ENCODE data around the gene MYO10.
A peak's percentile ranks its signal among the peaks of the same experiment; 100 is the strongest.
"Not testable (repeated sequence)": the region's sequence is repeated elsewhere in the genome, so short reads cannot be mapped to it uniquely, and the experiment has no call there.

Gene MYO10

DNA sequence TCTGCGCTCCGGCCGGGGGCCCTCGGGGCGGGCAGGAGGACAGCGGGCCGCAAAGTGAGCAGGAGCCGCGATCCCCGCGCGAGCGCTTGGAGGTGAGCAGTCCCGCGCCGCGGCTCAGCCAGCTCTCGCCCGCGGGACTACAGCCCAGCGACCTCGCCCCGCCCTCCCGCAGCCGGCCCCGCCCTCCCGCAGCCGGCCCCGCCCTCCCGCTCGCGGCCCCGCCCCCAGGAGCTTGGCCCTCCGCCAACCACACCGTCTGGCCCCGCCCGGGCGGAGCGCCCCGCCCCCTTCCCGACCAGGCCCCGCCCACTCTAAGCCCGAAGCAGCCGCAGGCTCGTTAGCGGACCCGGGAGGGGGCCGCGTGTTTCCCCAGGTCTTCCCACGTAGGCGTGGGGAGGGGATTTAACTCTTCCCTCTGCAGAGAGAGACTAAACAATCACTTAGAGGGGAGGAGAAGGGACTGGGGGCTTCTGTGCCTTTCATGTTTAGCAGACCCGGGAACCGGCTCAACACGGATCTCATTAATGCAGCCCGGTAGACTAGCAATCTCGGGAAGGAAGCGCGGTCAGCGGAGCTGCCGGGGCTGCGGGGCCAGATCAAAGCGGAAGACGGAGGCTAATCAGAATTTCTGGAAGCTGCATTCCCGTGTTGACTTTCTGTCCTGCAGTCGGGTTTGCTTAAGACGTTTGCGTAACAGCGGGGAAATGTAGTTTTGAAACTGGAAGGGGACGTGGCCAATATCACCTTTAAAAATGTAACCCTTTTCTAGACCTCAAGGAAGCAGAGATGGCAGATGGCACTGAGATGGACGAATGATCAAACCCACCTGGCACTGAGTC, at the start of gene MYO10:
Gene MYO10 (minus strand): TSS at position 139 of the 839 bp plus-strand sequence. CDS start 480 bp downstream, outside the sequence.
- peak; percentile 92 for DNase-seq

DNA sequence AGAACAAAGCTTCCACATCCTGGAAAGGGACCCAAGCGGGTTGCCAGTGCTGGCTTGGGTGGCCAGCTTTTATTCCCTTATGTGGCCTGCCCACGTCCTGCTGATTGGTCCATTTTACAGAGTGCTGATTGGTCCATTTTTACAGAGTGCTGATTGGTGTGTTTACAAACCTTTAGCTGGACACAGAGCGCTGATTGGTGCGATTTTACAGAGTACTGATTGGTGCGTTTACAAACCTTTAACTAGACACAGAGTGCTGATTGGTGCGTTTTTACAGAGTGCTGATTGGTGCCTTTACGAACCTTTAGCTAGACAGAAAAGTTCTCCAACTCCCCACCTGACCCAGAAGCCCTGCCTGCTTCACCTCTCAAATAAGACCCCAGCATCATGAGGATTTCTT, 49.2 kb upstream of the MYO10 start:
- DNase-seq: not testable (repeated sequence)

DNA sequence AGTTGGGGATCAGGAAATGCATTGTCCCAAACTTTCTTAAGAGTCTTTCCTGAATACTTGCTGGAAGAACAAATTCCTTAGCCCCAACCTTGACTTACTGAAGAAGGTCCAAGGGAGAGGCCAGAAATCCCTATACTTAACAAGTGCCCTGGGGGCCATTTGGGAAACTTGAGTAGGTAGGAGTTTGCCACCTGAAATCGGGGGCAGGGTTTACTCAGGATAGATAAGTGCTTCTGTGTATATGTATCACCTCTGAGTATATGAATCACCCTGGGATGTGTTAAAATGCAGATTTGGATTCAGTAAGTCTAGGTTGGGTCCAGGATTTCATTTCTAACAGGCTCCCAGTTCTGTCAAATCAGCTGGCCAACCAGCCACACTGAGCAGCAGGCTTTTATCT, 47.9 kb upstream of the MYO10 start:
- no peak for DNase-seq

DNA sequence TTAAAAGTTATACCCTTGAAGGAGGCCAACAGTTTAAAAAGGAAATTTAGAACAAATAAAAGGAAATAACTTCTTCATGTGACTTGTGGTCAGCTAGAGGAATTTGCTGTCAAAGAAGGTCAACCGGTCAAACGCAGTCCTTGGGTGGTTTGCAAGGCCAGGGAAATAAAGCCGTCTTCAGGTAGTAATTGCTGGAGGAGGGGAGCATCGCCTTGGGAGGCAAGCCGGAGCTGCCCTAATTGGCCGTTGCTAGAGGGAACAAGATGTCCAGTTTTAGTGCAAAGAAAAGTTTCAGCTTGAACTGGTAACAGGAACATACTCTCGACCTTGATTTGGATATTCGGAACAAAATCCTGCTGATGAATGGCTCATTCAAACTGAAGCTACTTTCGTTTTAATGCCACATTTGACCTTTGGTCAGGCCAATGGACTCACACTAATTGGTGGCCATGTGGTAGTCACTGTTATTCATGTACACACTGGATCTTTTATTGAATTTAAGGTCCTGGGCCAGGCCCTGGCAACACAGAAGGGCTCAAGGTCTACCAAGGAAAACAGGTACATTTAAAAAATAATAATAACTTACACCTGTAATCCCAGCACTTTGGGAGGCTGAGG, 47.0 kb upstream of the MYO10 start:
- DNase-seq: no peak

DNA sequence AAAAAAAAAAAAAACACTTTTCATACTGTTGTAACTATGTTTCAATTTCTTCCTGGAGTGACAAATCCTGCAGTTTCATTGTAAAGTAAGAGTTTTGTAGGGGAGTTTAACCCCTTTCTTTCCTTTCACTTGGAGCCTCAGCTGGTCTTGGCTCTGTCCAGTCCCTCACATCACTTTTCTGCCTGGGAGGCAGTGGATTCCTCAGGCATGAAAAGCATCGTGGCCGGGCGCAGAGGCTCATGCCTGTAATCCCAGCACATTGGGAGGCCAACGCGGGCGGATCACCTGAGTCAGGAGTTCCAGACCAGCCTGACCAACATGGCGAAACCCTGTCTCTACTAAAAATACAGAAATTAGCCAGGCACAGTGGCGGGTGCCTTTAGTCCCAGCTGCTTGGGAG, 45.6 kb upstream of the MYO10 start:
- no peak for DNase-seq

DNA sequence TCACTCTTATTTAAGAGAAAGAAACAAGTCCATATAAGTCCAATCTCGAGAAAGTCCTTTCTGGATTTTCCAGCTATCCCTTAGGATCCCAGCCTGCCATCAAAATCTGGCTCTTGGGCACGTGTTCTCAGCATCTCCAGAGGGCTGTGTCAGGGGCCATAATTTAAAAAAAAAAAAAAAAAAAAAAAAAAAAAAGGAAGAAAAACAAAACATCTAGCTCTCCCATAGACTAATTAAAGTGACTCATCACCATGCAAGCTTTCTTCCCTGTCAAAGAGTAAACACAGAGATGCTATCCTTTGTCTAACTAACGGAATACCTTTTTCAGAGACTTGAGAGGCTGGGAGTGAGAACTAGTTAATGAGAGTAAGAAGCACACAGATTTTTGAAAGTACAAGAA, 44.9 kb upstream of the MYO10 start:
- DNase-seq: no peak

DNA sequence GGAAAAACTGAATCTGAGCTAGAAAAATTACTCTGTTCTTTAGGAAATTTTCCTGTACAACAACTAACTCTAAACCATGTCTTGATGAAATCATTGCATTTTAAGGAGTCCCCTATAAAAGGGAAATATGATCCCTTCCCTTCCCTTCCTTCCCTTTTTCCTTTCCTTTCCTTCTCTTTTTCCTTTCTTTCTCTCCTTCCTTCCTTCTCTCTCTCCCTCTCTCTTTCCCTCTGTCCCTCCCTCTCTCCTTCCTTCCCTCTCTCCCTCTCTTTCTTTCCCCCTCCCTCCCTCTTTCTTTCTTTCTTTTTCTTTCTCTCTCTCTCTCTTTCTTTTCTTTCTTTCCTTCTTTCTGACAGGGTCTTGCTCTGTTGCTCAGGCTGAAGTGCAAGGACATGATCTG, 42.2 kb upstream of the MYO10 start:
- no peak for DNase-seq

DNA sequence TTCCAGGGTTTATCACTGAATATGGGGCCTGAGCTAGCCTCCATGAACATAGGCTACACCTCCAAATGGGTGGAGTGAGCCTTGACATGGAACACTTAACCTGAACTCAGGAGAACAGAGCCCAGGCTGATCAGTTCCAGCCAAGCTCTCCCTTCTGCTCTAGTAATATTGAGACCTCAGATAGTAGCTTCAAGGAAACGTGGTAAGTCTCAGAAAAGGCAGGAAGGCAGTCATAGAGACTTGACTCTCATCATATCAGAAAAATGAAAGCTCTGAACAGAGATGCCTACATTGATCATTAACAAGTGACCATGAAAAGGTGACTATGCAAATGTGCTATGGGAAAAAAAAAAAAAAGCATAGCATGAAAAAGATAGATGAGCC, 40.5 kb upstream of the MYO10 start:
- DNase-seq: no peak

DNA sequence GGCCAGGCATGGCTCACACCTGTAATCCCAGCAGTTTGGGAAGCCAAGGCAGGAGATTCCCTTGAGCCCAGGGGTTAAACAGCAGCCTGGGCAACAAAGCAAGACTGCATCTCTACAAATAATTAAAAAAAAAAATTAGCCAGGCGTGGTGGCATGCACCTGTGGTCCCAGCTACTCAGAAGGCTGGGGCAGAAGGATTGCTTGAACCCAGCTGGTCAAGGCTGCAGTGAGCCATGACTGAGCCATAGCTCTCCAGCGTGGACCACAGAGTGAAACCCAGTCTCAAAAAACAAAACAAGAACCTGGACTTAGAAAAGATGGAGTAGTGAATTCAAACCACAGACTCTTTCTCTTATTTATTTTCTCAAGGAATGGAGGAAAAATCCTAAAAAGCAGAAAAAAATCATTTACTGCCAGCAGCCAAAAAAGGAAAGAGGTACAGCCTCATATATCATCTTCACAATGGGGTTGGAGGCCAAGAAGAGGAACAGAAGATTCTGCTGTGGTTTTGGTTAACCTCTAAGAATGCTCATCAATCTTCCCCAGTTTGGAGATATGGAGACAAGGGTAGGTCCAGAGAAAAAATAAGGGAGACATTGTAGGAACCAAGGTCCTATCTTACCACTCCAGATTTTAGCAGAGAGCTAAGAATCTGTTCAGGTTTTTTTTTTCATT, 40.0 kb upstream of the MYO10 start:
- DNase-seq: no peak

DNA sequence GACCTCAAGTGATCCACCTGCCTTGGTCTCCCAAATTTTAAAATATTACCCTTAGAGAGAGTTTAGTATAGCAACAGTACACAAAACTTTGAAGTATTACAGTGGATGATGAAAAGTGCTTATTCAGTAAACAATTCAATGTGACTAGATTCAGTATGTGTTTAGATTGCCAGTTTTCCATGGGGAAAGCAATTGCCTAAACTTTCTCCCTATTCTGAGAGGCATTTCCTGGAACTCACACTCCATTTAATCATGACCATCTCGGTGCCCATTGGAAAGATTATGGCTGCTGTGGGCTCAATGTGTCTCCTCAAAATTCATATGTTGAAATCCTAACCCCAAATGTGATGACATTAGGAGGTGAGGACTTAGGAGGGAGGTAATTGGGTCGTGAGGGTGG, 38.9 kb upstream of the MYO10 start:
- DNase-seq: no peak

DNA sequence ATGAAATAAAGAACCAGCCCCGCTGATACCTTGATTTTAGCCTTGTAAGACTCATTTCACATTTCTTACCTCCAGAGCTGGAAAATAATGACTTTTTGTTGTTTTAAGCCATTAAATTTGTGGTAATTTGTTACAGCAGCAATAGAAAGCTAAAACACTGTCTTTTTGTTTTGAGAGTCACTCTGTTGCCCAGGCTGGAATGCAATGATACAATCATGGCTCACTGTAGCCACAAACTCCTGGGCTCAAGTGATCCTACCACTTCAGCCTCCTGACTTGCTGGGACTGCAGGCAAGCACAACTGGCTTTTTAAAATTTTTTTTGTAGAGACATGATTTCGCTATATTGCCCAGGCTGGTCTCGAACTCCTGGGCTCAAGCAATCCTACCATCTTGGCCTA, 34.7 kb upstream of the MYO10 start:
- no peak for DNase-seq

DNA sequence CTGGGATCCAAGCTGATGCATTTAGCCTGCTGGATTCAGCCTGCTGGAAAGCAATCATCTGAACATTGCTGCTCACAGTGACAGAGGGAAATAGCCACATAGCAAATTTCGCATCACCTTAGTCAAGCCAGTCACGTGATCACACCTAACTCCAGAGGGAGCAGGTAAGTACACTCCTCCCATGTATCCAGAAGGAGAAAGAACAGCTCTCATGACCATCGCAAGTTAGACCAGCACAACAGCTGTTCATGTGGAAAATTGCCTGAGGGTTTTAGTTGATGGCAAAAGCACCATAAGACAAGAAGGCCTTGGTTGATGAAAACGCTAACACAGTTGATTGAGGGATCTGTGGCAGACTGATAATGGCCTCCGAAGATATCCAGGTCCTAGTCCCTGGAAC, 34.2 kb upstream of the MYO10 start:
- DNase-seq: peak; percentile 19

DNA sequence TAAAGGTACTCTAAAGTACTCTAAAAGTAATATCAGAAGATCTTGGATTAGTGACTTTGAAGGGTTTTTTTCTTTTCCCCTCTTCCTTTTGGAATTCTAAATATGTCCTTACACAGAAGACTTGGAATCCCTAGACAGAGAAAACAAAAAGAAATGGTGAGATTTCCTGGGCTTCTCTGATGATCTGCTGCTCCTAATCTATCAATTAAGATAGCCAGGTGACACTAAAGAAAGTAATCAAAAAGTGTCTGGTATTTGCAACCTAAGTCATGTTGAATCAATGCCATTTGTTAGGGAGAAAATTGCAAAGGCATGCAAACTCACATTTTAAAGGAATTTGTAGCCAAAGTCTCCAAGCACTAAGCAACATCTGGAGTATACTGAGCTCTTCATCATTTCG, 29.5 kb upstream of the MYO10 start:
- no peak for DNase-seq

DNA sequence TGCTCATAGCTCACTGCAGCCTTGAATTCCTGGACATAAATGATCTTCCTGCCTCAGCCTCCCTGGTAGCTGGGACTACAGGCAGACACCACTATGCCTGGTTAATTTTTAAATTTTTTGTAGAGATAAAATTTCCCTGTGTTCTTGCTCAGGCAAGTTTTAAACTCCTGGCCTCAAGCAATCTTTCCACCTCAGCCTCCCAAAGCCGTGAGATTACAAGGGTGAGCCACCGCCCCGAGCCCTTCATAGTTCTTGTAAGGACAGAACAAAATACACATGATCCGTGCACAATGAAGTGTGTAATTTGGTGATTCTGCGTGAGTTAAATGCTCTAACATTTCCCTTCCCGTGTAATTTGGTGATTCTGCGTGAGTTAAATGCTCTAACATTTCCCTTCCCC, 27.7 kb upstream of the MYO10 start:
- no peak for DNase-seq

DNA sequence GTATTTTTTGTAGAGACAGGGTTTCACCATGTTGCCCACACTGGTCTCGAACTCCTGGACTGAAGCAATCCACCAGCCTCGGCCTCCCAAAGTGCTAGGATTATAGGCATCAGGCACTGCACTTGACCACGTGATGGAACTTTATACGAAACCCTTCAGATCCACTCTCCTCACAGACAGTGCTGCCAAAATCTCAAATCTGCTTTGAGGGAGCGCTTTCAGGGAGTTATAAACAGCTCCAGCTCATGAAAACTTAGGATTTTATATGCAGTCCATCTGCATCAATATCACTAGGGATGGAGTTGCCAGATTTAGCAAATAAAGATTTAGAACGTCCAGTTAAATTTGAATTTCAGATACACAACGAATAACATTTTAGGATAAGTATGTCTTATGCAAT, 25.0 kb upstream of the MYO10 start:
- DNase-seq: no peak

DNA sequence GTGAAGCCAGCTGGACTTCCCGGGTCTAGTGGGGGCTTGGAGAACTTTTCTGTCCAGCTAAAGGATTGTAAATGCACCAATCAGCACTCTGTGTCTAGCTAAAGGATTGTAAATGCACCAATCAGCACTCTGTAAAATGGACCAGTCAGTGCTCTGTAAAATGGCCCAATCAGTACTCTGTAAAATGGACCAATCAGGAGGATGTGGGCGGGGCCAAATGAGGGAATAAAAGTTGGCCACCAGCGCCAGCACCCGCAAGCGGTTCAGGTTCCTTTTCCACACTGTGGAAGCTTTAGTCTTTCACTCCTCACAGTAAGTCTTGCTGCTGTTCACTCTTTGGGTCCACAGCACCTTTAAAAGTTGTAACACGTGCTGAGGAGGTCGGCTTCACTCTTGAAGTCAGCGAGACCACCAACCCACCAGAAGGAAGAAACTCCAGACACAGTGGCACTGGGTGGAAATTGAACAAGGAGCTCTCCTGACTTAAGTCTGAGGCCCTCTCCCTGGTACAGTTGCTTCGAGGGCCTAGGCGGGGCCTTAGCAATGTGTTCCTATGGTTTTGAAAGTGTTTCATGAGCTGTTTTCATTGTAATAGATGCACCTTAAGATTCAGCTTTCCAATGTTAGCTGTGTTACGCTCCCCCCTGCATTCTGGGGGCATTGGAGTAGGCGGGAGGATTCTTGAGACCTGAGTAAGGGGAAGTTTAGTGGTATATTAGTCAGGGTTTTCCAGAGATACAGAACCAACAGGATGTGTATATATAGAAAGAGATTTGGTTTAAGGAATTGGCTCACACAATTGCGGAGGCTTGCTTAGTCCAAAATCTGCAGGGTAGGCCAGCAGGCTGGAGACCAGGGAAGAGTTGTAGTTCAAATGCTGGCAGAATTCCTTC, 21.5 kb upstream of the MYO10 start:
- DNase-seq: no peak

DNA sequence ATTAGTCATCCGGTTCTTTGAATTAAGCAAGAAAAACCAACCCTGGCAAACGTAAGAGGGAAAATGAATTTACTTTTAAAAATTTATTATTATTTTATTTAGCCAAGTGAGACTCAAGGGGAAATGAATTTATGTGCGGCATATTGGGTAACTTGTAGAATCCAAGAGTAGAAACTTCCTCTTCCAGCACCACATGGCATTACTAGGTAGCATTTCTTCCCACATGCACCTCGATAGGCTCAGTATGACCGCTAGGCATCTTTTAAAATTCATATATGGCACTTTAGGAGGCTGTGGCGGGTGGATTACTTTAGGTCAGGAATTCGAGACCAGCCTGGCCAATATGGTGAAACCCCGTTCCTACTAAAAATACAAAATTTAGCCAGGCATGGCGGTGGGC, 17.6 kb upstream of the MYO10 start:
- DNase-seq: no peak

DNA sequence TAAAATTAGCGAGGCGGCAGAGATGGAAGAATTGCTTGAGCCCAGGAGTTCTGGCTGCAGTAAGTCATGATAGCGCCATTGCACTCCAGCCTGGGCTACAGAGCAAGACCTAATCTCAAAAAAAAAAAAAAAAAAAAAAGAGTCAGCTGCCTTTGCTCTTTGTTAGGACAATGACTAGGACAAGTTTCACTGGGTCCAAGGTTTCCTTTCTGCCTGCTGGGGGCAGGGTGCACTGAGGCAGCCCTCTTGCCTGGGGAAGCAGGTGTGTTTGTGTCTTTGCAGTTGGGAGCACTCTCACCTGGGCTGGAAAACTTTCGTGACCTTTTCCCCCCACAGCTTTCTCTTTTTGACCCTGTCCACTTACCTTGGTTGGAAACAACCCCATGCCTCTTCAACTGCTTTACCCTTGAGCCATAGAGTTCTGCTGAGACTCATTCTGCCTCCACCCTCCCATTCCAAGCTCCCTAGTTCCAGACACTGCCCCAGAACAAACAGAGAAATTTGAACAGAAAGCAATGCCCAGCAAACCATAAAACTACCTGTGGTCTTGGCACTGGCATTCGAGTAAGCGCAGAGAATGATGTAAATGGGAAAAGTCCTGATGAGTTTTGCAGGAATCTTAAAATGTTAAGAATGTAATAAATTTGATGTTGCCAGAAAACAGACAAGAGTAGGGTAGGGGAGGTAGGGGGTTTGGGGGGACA, 17.0 kb upstream of the MYO10 start:
- no peak for DNase-seq

DNA sequence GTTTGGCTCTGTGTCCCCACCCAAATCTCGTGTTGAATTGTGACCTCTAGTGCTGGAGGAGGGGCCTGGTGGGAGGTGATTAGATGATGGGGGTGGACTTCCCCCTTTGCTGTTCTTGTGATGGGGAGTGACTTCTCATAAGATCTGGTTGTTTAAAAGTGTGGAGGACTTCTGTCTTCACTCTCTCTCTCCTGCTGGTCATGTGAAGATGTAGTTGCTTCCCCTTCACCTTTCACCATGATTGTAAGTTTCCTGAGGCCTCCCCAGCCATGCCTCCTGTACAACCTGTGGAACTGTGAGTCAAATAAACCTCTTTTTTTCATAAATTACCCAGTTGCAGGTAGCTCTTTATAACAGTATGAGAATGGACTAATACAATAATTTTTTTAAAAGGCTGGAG, 10.6 kb upstream of the MYO10 start:
- DNase-seq: no peak

DNA sequence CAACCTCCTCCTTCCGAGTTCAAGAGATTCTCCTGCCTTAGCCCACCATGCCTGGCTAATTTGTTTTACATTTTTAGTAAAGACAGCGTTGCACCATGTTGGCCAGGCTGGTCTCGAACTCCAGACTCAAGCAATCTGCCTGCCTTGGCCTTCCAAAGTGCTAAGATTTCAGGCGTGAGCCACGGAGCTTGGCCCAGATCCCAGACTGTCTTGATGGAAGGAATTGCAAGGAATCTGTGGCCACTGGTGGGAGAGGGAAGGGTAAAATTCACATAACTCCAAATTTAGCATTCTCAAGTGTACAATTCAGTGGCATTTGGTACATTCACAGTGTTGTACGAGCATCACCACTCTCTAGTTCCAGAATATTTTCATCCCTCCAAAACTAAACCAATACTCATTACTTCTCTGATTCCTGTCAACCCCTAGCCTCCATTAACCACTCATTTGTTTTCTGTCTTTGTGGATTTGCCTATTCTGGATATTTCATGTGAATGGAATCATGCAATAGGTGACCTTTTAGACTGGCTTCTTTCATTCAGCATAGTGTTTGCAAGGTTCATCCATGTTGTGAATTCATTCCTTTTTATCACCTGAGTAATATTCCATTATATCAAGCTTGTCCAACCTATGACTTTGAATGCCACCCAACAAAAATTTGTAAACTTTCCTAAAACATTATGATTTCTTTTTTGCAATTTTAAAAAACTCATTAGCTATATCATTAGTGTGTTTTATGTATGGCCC, 8.9 kb upstream of the MYO10 start:
- DNase-seq: no peak

DNA sequence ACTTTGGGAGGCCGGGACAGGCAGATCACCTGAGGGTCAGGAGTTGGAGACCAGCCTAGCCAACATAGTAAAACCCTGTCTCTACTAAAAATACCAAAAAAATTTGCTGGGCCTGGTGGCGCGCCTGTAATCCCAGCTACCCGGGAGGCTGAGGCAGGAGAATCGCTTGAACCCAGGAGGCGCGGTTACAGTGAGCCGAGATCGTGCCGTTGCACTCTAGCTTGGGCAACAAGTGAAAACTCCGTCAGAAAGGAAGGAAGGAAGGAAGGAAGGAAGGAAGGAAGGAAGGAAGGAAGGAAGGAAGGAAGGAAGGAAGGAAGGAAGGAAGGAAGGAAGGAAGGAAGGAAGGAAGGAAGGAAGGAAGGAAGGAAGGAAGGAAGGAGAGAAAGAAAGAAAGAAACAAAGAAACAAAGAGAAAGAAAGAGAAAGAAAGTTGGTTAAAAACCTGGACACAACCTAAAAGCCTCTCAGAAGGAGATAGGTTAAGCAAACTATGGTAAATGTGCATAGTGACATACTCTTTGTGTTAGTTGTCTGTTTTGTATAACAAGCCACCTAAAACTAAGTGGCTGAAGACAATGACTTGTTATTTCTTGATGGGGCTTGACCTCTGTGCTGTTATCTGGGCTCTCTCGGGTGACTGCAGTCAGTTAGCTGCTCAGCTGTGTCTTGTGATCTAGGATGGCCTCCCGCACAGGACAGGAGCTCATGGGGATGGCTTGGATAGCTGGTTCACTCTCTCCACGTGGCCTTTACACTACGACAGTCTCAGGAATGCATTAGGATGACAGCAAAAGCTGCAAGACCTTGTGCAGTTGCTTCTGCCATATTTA, 8.0 kb upstream of the MYO10 start:
- DNase-seq: no peak
